NB4 (cell line): ENCODE data around the gene CDH16.

ENCODE experiments used
- DNase-seq: peaks from one replicate; pipeline ENCODE4 v3.0.0; 2010; ENCODE audit warnings: low read depth
- H3K4me3 ChIP-seq: one replicate; pipeline ENCODE4 v1.5.1; 2011; ENCODE audit warnings: mild to moderate bottlenecking, low read depth, low read length, moderate library complexity
- MAX ChIP-seq: IDR thresholded peaks from 2 replicates; pipeline ENCODE4 v1.6.1; 2011; ENCODE audit warnings: low read depth, low read length
- MYC ChIP-seq: IDR thresholded peaks from 2 replicates; pipeline ENCODE4 v1.6.1; 2011; ENCODE audit warnings: low read depth, low read length
- POLR2A ChIP-seq: IDR thresholded peaks from 2 replicates; pipeline ENCODE4 v1.6.1; 2011; ENCODE audit warnings: mild to moderate bottlenecking; ENCODE audit not compliant: insufficient read length; ENCODE audit errors: extremely low read depth
- TF ChIP-seq, protein P1 (sequence below): IDR thresholded peaks from one replicate; pipeline ENCODE4 v1.5.1; 2012; ENCODE audit warnings: low read depth, low read length

Gene CDH16

DNA sequence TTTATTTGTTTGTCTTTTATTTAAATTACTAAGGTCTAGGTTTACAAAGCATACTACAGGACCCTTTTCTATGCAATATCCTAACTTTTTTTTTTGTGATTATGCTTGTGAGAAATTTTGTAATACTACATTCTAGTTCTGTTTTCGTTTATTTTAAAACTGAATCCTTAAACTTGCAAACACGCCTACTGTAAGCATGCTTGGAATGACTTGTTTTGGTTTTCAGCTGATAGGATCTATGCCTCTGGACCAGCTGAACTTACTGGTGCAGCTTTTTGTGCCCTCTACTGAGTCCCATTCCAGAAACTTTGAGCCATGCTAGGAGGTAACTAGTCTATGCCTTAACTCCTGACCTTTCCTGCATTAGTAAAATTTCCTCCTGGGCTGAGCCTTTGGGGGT is 32.4 kb downstream of the CDH16 start:
- no peak for TF ChIP-seq POLR2A
- no peak for TF ChIP-seq MYC
- TF ChIP-seq, protein P1, sequence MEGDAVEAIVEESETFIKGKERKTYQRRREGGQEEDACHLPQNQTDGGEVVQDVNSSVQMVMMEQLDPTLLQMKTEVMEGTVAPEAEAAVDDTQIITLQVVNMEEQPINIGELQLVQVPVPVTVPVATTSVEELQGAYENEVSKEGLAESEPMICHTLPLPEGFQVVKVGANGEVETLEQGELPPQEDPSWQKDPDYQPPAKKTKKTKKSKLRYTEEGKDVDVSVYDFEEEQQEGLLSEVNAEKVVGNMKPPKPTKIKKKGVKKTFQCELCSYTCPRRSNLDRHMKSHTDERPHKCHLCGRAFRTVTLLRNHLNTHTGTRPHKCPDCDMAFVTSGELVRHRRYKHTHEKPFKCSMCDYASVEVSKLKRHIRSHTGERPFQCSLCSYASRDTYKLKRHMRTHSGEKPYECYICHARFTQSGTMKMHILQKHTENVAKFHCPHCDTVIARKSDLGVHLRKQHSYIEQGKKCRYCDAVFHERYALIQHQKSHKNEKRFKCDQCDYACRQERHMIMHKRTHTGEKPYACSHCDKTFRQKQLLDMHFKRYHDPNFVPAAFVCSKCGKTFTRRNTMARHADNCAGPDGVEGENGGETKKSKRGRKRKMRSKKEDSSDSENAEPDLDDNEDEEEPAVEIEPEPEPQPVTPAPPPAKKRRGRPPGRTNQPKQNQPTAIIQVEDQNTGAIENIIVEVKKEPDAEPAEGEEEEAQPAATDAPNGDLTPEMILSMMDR, result no peak
- no peak for TF ChIP-seq MAX
- no peak for DNase-seq
- no peak overlapping the region for H3K4me3 ChIP-seq

DNA sequence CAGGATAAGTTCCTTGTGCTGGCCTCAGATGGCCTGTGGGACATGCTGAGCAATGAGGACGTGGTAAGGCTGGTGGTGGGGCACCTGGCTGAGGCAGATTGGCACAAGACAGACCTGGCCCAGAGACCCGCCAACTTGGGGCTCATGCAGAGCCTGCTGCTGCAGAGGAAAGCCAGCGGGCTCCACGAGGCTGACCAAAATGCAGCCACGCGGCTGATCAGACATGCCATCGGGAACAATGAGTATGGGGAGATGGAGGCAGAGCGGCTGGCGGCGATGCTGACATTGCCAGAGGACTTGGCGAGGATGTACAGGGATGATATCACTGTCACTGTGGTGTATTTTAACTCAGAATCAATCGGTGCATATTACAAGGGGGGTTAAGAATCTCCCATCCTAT is 33.2 kb downstream of the CDH16 start:
- H3K4me3 ChIP-seq, result no peak overlapping the region
- DNase-seq, result no peak
- TF ChIP-seq MYC, result no peak
- no peak for TF ChIP-seq POLR2A
- TF ChIP-seq, protein P1, result no peak
- TF ChIP-seq MAX, result no peak

DNA sequence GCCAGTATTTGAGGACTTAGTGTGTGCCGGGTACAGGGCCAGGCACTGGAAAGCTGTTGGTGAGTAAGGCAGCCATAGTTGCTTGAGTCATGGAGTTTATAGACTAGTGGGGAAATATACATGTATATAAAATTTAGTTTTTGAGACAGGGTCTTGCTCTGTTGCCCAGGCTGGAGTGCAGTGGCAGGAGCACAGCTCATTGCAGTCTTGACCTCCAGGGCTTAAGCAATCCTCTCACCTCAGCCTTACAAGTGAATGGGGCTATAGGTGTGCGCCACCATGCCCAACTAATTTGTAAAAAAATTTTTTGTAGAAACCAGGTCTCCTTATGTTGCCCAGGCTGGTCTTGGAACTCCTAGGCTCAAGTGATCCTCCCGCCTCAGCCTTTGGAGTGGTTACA is 36.0 kb downstream of the CDH16 start:
- no peak for TF ChIP-seq MAX
- TF ChIP-seq MYC, result no peak
- no peak for TF ChIP-seq POLR2A
- H3K4me3 ChIP-seq, result no peak overlapping the region
- DNase-seq, result no peak

DNA sequence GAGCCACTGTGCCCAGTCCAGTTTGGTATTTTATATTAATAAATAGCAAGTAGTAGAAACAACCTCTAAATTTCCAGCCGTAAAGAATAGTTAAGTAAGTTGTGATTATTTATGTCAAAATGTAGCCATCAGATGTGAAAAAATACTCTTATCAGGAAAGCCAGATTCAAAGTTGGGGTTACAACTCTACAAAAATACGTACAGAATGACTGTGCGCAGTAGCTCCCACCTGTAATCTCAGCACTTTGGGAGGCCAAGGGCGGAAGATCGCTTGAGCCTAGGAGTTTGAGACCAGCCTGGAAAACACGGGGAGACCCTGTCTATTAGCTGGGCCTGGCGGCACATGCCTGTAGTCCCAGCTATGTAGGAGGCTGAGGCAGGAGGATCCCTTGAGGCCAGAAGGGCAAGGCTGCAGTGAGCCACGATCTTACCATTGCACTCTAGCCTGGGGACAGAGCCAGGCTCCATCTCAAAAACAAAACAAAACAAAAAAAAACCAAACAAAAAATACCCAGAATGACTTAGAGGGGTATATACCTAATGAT is 36.6 kb downstream of the CDH16 start:
- DNase-seq, result no peak
- H3K4me3 ChIP-seq, result peak overlapping the region; percentile 73
- TF ChIP-seq POLR2A (no peak), MAX (no peak), MYC (no peak)
- TF ChIP-seq, protein P1, result no peak

GRCh38 chr16:66881560-66881959 is 37.1 kb downstream of the CDH16 start:
- DNase-seq, result no peak
- peak overlapping the region; percentile 73 for H3K4me3 ChIP-seq
- TF ChIP-seq POLR2A (no peak), MYC (no peak), MAX (no peak)
- TF ChIP-seq, protein P1, result no peak

- no peak for TF ChIP-seq MAX
- TF ChIP-seq POLR2A, result no peak
- no peak for TF ChIP-seq MYC
- TF ChIP-seq, protein P1, result no peak
- peak overlapping the region; percentile 73 for H3K4me3 ChIP-seq
- DNase-seq, result peak; percentile 57
Observed at GRCh38 chr16:66881014-66881417, 37.7 kb downstream of the CDH16 start.
